NT2/D1 (cell line): Measurements from ENCODE around the gene PFKP.
"Not testable (repeated sequence)": the region's sequence is repeated elsewhere in the genome, so short reads cannot be mapped to it uniquely, and the experiment has no call there.

ENCODE experiments used
- SUZ12 ChIP-seq: IDR thresholded peaks from 2 replicates; pipeline ENCODE4 v1.6.1; 2011; ENCODE audit not compliant: insufficient read length, insufficient read depth; ENCODE audit errors: extremely low read depth
- ZNF274 ChIP-seq: IDR thresholded peaks from 2 replicates; pipeline ENCODE4 v1.6.1; 2011; ENCODE audit warnings: mild to moderate bottlenecking, low read depth, low read length

- not testable (repeated sequence) for TF ChIP-seq ZNF274, SUZ12
Measured at GRCh38 chr10:3106328-3106727, 39.0 kb downstream of the PFKP start.
